ENCODE measurements around the gene SACM1L.

SACM1L gene

GRCh38 chr3:45787551-45787950 is 98.4 kb downstream of the SACM1L start:
- H3K4me3 ChIP-seq (ENCODE audit: low read depth, low read length) = no peak overlapping the region
- TF ChIP-seq, protein P1, sequence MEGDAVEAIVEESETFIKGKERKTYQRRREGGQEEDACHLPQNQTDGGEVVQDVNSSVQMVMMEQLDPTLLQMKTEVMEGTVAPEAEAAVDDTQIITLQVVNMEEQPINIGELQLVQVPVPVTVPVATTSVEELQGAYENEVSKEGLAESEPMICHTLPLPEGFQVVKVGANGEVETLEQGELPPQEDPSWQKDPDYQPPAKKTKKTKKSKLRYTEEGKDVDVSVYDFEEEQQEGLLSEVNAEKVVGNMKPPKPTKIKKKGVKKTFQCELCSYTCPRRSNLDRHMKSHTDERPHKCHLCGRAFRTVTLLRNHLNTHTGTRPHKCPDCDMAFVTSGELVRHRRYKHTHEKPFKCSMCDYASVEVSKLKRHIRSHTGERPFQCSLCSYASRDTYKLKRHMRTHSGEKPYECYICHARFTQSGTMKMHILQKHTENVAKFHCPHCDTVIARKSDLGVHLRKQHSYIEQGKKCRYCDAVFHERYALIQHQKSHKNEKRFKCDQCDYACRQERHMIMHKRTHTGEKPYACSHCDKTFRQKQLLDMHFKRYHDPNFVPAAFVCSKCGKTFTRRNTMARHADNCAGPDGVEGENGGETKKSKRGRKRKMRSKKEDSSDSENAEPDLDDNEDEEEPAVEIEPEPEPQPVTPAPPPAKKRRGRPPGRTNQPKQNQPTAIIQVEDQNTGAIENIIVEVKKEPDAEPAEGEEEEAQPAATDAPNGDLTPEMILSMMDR (IDR thresholded peaks at IDR 0.05; ENCODE audit: low read depth, low read length) = no peak
- DNase-seq (ENCODE audit: low read depth, low spot score) = no peak
- in situ Hi-C loops (cut with HindIII; ENCODE audit: low sequenced_read_pairs) = no loop called here

- TF ChIP-seq, protein P1 (IDR thresholded peaks at IDR 0.05; ENCODE audit: low read depth, low read length) = no peak
- H3K4me3 ChIP-seq (ENCODE audit: low read depth, low read length) = no peak overlapping the region
- DNase-seq (ENCODE audit: low read depth, low spot score) = no peak
- in situ Hi-C loops (cut with HindIII; ENCODE audit: low sequenced_read_pairs) = no loop called here
Observed at GRCh38 chr3:45789235-45789812, 100.1 kb downstream of the SACM1L start.

GRCh38 chr3:45790596-45790995 is 101.4 kb downstream of the SACM1L start:
- TF ChIP-seq, protein P1 (IDR thresholded peaks at IDR 0.05; ENCODE audit: low read depth, low read length) = no peak
- no peak for DNase-seq (ENCODE audit: low read depth, low spot score)
- no peak overlapping the region for H3K4me3 ChIP-seq (ENCODE audit: low read depth, low read length)
- in situ Hi-C loops (cut with HindIII; ENCODE audit: low sequenced_read_pairs) = no loop called here

DNA sequence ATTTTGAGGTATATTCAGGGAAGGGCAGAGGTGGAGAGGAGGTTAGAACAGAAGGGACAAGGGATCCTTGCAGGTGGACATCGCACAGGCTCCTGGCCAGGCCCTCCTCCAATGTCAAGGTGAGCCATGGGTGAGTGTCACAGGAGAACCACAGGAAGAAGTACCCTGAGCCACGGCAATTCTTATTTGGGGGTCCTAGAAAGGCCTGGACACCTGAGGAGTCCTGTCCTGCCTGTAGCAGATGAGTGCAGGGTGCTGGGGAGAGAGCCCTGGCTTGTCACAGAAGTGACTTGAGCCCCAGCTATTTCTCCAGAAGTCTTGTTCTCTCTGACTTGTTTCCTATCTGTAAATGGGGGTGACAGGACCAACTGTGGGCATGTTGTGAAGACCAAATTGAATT is 102.8 kb downstream of the SACM1L start:
- H3K4me3 ChIP-seq (ENCODE audit: low read depth, low read length) = no peak overlapping the region
- DNase-seq (ENCODE audit: low read depth, low spot score) = no peak
- TF ChIP-seq, protein P1 (IDR thresholded peaks at IDR 0.05; ENCODE audit: low read depth, low read length) = no peak
- in situ Hi-C loops (cut with HindIII; ENCODE audit: low sequenced_read_pairs) = no loop called here

- H3K4me3 ChIP-seq (ENCODE audit: low read depth, low read length) = no peak overlapping the region
- no peak for DNase-seq (ENCODE audit: low read depth, low spot score)
- in situ Hi-C loops (cut with HindIII; ENCODE audit: low sequenced_read_pairs) = no loop called here
- TF ChIP-seq, protein P1 (IDR thresholded peaks at IDR 0.05; ENCODE audit: low read depth, low read length) = no peak
Observed at GRCh38 chr3:45792516-45793172, 103.4 kb downstream of the SACM1L start.

DNA sequence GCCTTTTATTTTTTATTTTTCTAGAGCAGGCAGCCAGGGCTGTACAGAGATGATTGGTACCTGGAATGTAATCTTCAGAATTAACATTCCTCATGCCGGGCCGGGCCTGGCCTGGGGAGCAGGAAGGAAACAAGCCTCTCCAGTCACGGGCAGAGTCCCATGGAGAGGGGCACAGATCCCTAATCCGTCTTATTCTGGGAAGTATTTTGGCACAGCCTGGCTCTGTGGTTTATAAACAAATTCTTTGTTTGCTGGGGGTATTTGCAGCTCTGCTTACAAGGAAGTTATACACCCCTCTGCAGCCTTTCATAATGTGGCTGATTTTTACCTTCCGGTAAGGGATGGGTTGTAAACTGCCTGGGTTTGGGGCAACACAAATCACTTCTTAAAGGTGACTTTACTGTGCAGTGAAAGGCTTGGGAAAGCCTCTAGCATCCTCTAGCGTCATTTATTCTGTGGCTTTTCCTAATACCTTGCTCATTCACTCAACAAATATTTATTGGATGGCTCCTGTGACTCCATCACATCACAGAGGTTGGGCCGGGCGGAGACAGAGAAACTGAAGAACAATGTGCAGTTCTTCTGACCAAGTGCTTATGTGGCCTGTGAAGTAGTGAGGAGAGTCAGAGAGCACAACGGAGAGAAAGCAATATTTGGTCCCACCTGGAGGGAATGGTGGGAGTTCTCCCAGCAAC is 104.4 kb downstream of the SACM1L start:
- in situ Hi-C loops (cut with HindIII; ENCODE audit: low sequenced_read_pairs) = no loop called here
- H3K4me3 ChIP-seq (ENCODE audit: low read depth, low read length) = no peak overlapping the region
- DNase-seq (ENCODE audit: low read depth, low spot score) = no peak
- TF ChIP-seq, protein P1 (IDR thresholded peaks at IDR 0.05; ENCODE audit: low read depth, low read length) = no peak

Measured in astrocyte of the spinal cord (primary cell).